DMS114 treated with DMSO at 0.1 percent for 48 hours (cell line): ENCODE measurements around the gene MAST4.
"Not testable (repeated sequence)": the region's sequence is repeated elsewhere in the genome, so short reads cannot be mapped to it uniquely, and the experiment has no call there.

Experiments
- DNase-seq: peaks from one replicate; lab custom pipeline; 2025; ENCODE audit not compliant: unreplicated experiment; lab: John Stamatoyannopoulos, UW

MAST4 gene

DNA sequence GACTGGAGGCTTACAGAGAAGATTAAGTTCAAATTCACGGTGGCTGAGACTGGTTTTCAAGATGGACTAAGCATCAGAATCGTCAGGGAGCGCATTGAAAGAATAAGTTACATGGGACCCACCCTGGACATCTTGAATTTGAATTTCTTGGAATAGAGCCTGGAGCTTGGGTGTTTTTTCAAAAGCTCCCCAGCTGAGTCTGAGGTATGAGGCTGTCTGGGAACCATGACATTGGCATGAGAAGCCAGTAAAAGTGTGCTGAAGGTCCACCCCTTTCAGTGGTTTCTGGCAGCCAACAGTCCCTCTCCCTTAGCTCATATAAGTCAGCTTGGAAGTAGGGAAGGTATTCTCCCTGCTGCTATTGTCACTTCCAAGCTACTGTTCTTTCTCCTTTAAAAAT, 97.8 kb downstream of the MAST4 start:
- DNase-seq: no peak

DNA sequence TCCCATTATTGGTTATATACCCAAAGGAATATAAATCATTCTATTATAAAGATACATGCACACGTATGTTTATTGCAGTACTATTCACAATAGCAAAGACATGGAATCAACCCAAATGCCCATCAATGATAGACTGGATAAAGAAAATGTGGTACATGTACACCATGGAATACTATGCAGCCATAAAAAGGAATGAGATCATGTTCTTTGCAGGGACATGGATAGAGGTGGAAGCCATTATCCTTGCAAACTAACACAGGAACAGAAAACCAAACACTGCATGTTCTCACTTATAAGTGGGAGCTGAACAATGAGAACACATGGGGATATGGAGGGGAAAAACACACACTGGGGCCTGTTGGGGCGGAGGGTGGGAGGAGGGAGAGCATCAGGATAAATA, 99.6 kb downstream of the MAST4 start:
- not testable (repeated sequence) for DNase-seq

DNA sequence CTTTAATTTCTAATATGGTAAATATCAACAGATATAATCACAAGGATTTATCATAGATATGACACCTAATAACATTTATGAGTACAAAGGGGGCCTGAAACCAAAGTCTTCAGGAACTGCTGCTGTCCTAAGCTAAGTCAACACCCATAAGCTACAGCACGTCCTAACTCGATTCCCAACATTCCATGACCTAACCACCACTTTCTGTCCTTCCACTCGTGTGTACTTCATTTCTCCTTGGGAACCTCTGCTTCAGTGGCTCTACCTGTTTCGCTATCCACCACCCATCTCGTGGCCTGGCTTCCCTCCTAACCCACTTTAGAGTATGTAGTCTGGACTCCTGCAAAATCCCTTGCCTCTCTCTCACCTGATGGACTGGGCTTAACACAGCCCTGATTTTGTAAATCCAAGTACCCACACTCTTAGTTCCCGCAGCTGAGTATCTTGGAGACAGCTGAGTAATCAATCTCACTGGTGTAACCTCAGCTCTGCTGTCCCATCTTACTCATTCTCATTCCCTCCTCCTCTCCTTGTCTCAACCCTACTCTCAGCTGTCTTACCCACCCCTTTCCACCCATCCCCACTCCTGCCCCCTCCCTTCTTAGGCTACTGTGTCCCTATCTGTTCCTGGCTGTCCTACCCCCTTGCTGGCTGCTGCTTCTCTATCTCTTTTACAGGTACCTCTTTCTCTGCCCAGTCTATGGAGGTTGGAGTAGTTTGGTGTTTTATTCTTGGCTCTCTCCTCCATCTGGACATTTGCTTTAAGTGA, 101.8 kb downstream of the MAST4 start:
- no peak for DNase-seq

DNA sequence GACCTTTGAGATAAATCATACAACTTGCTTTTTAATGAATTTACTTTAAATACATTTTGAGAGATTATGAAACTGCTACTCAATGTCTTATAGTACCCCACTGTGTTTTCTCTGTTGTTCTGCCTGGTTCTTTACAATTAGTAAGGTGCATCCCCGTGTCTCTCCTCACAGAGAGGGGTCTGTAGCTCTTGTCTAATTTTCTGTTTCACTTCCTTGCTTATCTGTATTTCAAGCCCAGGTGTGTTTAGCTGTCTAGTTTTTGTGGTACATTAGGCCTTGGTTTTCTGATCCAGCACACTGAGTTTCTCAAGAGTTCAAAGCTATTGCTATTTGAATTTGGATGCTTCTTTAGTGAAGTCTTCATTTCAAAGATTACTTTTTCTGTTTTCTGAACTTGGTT, 105.1 kb downstream of the MAST4 start:
- DNase-seq: no peak

GRCh38 chr5:66702426-66702825, 106.2 kb downstream of the MAST4 start:
- DNase-seq: no peak

DNA sequence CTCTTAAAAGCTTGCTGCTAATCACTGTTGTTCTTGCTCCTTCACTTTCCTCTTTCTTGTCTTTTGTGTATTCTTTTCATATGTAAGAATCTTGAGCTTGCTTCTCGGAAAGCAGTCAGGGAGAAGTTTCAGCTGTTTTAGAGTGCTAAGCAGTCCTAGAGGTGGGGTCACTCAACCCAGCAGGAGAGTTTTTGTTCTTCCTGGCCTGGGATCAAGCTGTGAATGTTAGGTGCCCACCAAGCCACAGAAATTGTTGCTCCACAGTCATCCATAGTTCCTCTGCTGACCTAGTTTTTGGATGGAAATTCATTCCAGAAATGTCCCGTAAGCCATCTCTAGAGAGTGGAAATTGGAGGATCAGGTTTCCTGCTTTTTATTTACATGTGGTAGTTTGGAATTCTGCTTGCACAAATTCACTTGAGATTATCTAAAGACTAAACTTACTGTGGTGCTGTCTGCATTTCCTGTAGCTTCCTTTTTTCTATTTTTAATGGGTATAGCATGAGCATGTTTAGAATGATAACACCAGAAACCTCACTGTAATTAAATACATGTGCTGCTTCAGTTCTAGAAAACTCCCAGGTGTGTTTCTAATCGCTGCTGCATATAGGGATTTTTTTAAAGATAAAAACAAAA, 108.7 kb downstream of the MAST4 start:
- DNase-seq: no peak

DNA sequence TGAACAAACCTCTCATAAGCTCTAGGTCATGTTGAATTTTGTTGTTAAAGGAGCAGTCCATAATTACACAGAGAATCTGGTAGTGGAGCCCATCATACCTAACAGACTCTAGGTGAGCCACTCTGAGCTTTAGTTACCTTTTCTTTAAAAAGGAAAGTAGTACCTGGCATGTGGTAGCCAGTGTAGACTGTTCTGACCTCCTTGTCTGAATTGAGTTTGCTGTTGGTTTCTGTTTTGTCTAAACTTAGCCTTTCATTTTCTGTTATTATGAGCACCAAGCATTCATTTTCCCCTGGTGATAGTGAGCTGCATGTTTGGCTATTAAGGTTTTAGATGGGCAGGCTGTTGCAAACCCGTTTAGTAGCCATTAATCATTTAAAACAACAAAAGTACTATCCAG, 112.2 kb downstream of the MAST4 start:
- no peak for DNase-seq

GRCh38 chr5:66710557-66711088, 114.4 kb downstream of the MAST4 start:
- DNase-seq: no peak

DNA sequence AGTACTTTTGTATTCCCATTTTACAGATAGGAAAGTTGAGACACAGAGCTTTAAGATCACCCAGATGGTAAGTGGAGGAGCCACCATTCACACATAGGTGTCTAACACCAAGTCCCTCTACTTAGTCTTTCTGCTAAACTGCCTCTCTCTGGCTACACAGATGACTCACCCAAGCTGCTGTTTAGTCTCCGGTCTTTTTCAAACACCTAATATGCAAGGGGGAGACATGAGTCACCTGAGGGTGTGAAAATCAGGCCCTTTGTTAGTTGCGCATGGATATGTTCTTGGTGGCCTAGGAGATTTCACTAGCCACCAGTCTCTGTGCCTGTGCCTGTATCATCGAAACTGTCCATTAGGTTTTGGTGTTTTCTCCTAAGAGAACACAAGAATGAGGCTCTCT, 117.8 kb downstream of the MAST4 start:
- DNase-seq: no peak

GRCh38 chr5:66717455-66718373, 121.5 kb downstream of the MAST4 start:
- DNase-seq: no peak

DNA sequence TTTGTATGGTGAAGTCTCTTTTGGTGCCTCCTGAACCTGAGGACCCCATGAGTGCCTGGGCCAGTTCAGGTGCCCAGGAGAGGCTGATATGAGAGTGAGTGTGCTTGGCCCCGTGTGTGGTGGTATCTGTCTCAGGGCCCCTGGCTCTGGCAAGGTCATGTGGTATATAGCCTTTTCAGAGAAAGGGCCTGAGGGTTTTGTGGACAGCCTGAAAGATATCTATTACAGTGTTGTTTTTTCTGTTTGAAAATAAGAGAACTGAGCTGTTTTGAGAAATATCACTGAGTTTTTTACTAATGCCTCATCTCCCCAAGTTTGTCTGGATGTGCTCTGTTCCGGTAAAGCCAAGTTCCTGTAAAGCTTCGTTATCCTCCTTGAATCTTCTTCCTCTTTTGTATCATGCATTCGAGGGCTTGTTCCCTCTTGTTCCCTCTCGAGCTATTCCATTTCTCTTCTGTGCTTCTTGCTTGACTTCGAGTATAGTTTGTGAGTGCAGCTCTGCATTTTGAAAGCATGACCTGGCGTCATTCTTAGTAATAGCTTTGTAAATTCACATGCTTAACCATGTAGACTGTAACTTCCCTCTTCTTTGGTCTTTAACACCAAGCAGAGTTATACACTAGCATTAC, 122.3 kb downstream of the MAST4 start:
- DNase-seq: no peak

DNA sequence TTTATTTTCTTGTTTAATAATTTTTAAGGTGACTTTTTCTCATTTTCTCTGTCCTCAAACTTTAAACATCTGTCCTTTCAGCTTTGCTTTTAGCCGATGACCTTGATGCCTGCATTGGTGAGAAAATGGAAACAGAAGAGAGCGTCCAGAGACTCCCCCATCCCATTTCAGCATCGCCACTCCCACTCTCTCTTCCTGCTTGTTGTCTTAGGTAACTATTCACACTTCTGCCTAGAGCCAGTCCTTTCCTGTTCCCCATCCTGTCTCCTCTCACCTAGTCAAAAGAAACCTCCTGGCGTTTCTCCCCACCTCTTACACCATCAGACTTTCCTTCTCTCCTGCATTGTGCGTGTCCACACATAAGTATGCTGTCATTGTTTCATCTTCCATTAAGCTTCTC, 124.6 kb downstream of the MAST4 start:
- no peak for DNase-seq

DNA sequence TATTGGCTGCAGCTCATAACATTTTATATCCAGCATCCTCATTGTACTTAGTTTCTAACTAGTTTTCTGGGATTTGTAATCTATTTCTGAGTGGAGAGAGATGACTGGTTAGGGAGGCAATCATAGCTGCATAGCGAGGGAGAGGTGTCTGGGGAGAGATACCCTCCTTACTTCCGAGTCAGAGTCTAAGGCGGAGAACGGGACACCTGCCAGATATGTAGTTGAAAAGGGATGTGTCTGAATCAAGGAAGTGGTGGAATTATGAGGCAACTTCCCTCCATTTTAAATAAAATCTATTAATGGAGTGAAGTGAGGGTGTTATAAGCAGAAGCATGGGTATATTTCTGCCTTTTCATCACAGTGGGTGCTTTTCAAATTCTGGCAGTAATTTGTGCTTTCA, 126.5 kb downstream of the MAST4 start:
- DNase-seq: no peak

- DNase-seq: no peak
Observed at GRCh38 chr5:66724349-66725139, 128.4 kb downstream of the MAST4 start.

GRCh38 chr5:66727630-66728029, 131.4 kb downstream of the MAST4 start:
- DNase-seq: no peak

DNA sequence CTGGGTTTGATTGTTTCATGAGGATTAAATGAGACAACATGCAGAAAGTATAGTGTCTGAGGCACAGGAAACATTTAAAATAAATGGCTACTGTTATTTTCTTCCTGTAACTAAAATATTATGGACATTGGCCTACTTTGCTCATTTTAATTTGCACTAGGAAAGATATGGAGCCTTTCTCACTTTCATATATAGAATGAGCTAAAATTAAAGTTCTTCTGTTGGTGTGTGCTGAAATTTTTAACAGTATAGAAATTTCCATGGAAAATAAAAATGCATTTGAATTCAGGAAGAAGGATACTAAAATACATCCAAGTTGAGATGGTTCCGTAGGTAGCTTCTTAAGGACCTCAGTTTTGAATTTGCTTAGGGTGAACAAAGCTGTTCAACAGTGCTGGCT, 131.9 kb downstream of the MAST4 start:
- no peak for DNase-seq

- DNase-seq: no peak
Observed at GRCh38 chr5:66737096-66737495, 140.9 kb downstream of the MAST4 start.

DNA sequence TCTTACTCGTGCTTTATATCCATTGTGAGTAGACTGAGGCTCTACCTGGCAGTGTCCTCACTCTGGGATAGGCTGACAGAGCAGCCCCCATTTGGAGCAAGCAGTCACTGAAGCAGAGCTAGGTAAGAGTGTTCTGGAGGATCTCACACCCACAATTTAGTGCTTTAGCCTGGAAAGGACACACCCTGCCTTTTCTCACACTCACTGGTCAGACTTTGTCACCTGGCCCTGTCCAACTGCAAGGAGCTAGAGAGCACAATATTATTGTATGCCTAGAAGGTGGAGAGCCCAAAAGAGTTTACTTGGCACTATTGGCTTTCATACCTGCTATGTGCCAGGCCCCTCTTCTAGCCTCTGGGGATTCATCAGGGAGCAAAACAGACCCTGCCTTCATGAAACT, 141.9 kb downstream of the MAST4 start:
- DNase-seq: no peak

DNA sequence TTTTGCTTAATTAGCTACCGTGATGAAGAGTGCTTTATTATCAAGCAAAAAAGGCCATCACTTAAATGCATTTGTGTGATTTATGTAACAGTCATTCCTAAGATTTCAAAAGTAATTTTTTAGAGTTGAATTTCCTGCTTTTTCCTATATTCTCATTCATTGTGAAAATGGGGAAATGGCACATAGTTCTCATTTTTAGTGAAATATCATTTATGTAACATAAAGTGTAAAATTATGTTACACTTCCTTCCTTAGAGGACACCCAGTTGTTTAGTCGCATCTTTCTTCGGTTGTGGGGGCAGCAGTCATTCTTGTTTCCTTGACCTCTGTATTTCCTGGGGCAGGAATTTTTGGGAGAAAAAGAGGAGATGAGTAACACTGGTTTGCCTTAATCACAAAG, 142.8 kb downstream of the MAST4 start:
- no peak for DNase-seq

DNA sequence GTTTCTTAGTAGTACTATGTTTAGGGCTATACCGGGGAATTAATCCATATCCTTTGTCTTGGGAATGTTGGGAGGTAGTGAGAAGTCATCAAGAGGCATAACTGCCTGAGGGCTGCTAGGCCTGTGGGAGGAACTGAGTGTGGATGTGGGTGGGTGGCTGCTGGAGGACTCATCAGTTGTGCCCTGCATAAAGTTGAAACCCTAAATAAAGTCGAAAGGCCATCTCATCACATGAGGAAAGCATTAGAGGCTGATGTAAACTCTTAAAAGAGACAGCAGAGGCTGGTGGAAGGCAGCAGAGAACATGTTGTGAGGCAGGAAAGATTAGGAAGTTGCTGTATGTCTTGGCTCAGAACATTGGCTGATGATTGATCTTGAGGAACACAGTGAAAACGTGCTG, 143.8 kb downstream of the MAST4 start:
- DNase-seq: no peak
